NCI-H748 (cell line): ENCODE measurements around the gene FAM78B.

Experiments used
- DNase-seq: peaks from one replicate; lab custom pipeline; 2025; ENCODE audit not compliant: unreplicated experiment; lab: John Stamatoyannopoulos, UW

Gene FAM78B, protein sequence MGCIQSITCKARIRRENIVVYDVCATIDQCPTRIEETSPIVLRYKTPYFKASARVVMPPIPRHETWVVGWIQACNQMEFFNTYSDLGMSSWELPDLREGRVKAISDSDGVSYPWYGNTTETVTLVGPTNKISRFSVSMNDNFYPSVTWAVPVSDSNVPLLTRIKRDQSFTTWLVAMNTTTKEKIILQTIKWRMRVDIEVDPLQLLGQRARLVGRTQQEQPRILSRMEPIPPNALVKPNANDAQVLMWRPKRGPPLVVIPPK

DNA sequence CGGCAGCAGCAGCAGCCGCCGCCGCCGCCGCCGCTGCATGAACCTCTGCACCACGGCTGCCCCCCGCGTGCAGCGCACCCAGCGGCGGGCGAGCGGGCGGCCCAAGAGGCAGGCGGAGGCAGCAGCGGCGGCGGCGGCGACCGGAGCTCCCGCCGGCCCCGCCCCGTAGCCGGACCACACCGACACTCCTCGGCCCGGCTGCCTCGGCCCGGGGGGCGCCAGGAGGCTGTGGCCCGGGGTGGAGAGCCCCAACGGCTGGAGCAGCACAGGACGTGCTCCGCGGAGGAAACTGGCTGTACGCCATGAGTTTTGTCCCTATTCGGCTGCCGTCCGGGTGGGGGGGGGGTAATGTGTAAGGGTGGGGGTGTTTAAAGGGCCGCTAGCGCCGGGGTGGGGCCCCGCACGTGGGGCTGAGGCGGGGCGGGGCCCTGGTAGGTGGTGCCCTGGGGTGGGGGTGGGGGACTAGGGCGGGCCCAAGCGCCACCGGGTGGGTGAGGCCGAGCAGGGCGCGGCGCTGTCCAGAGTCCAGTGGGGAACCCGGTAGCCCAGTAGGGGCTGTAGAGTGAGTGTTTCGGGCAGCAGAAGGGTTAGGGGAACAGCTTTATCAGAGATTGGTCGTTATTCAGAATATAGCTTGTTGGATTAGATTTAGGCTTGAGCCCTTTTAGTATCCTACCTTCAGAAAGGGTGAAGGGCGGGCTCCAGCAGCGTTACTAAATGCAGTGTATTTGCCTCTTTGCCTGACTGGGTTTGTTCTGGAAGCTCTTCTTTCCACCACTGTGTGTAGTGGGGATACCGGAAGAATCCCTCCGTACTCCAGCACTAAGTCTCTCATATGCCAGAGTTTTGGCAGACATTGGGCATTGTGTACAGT, at the start of gene FAM78B:
Gene FAM78B (minus strand): TSS at position 304 of the 874 bp plus-strand sequence. CDS start 753 bp downstream, outside the sequence.
- DNase-seq: peak; percentile 87

- DNase-seq: no peak
These were observed 35.7 kb upstream of the FAM78B start for GRCh38 chr1:166202546-166202945.

- no peak for DNase-seq
These were observed 33.9 kb upstream of the FAM78B start for GRCh38 chr1:166200743-166201142.

- no peak for DNase-seq
These were observed 30.8 kb upstream of the FAM78B start for GRCh38 chr1:166197597-166197996.

DNA sequence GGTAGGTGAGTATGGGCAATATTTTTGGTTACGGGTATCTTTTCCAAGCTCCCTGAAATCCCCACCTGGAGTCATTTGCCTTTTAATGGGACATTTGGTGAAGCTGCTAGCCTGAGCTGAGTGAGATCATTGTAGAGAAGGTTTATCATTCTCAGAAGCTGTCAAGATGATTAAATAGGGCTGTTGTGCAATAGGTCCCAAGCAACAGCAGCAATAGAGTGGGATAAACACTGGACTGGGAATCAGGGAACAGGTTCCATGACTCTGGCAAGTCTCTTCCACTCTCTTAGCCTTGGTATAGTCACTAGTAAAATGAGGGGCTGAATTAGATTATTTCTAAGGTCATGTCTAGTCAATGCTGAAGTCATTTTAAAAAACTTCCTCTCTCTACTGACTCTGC, 30.3 kb upstream of the FAM78B start:
- no peak for DNase-seq

- no peak for DNase-seq
These were observed 26.4 kb upstream of the FAM78B start for GRCh38 chr1:166193057-166193698.

GRCh38 chr1:166190400-166190799, 23.6 kb upstream of the FAM78B start:
- no peak for DNase-seq

DNA sequence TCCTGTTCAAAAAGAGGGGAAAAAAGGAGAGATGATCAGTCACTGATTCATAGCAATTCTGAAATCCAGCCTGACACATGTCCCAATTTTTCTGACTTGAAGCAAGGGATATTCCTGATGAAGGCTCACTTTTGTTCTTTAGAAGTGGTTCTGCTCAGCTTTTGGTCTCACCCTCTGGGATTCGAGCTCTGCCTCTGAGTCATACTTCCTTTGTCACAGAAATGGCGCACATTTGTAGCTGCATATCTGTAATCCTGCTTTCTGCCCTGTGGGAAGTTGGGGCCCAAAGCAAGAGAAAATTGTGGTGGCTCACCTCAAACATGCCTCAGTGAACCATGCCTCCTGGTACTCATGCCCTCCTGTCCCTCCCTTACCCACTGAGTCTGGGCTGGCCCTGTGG, 22.3 kb upstream of the FAM78B start:
- DNase-seq: no peak

DNA sequence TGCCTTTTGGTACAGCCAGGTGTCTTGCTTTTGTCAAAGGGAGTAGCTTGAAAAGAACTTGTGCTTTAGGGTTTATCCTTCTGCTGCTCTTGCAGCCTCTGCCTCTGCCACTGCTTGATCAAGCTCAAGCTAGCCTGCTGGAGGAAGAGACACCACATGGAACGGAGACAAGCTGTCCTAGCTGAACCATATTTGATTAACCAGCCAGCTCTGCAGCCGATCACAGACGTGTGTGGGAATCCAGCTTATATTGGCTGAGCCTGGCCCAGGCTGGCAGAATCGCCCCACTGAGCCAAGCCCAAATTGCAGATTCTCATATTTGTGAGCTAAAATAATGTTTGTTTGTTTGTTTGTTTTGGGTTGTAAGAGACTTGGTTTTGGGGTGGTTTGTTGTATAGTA, 18.7 kb upstream of the FAM78B start:
- DNase-seq: no peak

DNA sequence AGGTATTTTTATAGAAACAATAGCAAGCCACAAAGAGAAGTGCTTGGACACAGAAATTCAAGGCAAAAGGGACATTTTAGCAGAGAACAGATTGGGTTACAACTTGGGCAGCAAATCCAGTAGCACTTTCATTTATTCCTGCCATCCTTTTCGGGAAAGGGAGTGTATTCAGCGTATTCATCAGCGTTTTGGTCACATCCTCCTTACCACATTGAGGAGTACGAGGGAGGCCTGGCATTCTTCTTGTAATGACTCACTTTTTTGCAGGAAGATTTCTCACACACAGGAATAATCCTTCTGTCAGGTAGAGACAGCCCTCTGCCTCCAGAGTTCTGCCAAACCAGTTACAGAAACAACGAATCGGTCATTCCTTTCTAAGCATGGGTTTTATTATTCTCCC, 18.1 kb upstream of the FAM78B start:
- DNase-seq: no peak

- DNase-seq: peak; percentile 45
These were observed 17.2 kb upstream of the FAM78B start for GRCh38 chr1:166184012-166184411.

- DNase-seq: no peak
These were observed 15.5 kb upstream of the FAM78B start for GRCh38 chr1:166182281-166182680.

- no peak for DNase-seq
These were observed 9.6 kb upstream of the FAM78B start for GRCh38 chr1:166176416-166176815.

GRCh38 chr1:166175032-166175431, 8.2 kb upstream of the FAM78B start:
- DNase-seq: no peak

DNA sequence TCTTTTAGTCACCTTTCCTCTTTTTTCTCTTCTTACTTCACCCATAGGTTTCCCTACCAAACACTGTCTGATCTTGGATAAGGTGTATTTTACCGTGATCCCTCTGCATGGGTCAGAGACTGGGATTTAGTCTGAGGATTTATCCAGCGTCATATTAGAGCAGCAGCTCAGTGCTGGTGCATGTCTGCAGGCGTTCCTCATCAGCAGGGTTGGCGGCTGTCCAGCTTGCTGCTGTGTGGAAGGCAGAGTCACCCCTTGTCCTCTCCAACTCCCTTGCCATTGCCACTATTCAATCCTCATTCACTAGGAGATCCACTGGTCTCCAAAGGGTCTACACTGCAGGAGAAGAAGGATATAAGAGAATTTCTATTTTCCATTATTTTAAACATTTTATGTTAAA, 7.3 kb upstream of the FAM78B start:
- DNase-seq: peak; percentile 17

DNA sequence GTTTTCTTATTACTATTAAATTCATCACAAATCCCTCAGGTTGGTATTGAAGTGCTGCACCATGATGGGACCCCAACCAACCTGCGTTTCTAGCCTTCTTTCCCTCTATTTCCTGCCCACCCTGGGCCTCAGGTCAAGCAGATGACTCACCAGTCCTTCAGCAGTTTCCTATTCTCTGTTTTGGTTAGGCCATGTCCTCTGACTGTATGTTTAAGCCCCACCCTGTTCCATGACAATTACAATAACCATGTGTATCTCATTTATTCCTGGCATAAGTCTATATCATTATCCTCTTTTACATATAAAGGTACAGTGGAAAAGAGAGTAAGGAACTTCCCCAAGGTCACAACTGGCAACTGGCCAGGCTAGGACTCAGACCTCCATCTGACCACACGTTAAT, 5.3 kb upstream of the FAM78B start:
- DNase-seq: peak; percentile 21

GRCh38 chr1:166170726-166171125, 3.9 kb upstream of the FAM78B start:
- no peak for DNase-seq

- no peak for DNase-seq
These were observed 3.3 kb upstream of the FAM78B start for GRCh38 chr1:166170075-166170474.

DNA sequence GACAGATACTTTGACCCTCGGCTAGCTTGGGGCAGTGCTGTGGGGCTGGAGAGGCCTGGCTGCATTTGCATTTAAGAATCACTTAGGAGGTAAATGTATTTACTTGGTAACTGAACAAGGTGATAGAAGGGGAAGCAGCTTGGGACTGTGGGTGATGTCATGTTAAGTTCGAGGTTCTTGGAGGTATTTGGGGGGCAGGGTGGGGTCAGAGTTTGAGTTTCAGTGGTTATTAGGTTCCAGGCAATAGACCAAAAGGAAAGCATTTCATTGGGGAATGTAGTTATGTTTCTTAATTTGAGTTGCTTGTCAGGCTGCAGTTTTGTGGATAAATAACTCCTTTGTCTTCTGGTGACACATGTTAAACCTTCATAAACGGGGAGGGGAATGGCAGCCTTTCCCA, 2.4 kb upstream of the FAM78B start:
- no peak for DNase-seq

DNA sequence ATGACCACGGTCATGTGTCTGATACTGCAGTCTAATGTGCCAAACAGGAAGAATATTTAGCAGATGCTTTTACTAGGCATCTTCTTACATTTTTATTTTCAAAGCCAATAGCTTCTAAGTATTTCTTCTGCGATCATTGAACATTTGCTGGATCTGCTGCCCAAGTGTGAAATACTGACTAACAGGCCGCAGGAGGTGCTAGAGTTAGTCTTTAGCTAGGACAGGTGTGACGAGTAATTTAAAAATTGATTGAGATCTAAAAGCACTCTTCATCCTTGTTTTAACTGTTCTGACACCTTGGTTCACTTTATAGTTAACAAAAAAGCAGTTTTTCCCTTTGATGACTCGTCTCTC, 748 bp upstream of the FAM78B start:
- peak; percentile 40 for DNase-seq

GRCh38 chr1:166166329-166166697, 488 bp downstream of the FAM78B start:
- no peak for DNase-seq
